GM12892 (cell line): Measurements from ENCODE around the gene PIP5K1C.

Source experiments
- POLR2A ChIP-seq: IDR thresholded peaks from 2 replicates; pipeline ENCODE4 v1.6.1; 2011; ENCODE audit warnings: low read depth, low read length, control low read depth
- POLR2AphosphoS5 ChIP-seq: IDR thresholded peaks from 2 replicates; pipeline ENCODE4 v1.6.1; 2011; ENCODE audit warnings: low read depth, low read length, control low read depth
- TAF1 ChIP-seq: IDR thresholded peaks from 2 replicates; pipeline ENCODE4 v1.6.1; 2011; ENCODE audit warnings: low read depth, mild to moderate bottlenecking, control low read depth, low read length, borderline replicate concordance

- TF ChIP-seq POLR2A = no peak
- TF ChIP-seq POLR2AphosphoS5 = no peak
- no peak for TF ChIP-seq TAF1
Measured at GRCh38 chr19:3627351-3627723, 72.9 kb downstream of the PIP5K1C start.
